GM23338 (cell line): ENCODE data around the gene DCAF4.

Experiments
- EZH2 ChIP-seq: fragments of 200-600 bp; sonication (generic); IDR thresholded peaks from one replicate; pipeline ENCODE4 v1.8.0; 2017; ENCODE audit warnings: antibody characterized with exemption, mild to moderate bottlenecking, low read depth; ENCODE audit not compliant: unreplicated experiment
- POLR2AphosphoS5 ChIP-seq: IDR thresholded peaks from 2 replicates; pipeline ENCODE4 v1.6.1; 2016; ENCODE audit warnings: antibody characterized with exemption, low read depth
- TF ChIP-seq, protein P1 (sequence below), 2 experiments: fragments of 200-600 bp in 1 of 2; sonication (generic) in 1 of 2; conservative IDR thresholded peaks; 2 replicates each; pipeline versions ENCODE4 v1.5.1 to v1.6.1; 2016 to 2017; ENCODE audit warnings: antibody characterized with exemption in 2 of 2, low read depth in 2 of 2, mild to moderate bottlenecking in 2 of 2, moderate library complexity in 1 of 2

GRCh38 chr14:72907886-72908285 lies 18.4 kb upstream of the DCAF4 start:
- TF ChIP-seq, protein P1, sequence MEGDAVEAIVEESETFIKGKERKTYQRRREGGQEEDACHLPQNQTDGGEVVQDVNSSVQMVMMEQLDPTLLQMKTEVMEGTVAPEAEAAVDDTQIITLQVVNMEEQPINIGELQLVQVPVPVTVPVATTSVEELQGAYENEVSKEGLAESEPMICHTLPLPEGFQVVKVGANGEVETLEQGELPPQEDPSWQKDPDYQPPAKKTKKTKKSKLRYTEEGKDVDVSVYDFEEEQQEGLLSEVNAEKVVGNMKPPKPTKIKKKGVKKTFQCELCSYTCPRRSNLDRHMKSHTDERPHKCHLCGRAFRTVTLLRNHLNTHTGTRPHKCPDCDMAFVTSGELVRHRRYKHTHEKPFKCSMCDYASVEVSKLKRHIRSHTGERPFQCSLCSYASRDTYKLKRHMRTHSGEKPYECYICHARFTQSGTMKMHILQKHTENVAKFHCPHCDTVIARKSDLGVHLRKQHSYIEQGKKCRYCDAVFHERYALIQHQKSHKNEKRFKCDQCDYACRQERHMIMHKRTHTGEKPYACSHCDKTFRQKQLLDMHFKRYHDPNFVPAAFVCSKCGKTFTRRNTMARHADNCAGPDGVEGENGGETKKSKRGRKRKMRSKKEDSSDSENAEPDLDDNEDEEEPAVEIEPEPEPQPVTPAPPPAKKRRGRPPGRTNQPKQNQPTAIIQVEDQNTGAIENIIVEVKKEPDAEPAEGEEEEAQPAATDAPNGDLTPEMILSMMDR (conservative IDR thresholded peaks at IDR 0.05; ENCODE audit: low read depth in 2 of 2): no peak
- no peak for TF ChIP-seq EZH2
- TF ChIP-seq POLR2AphosphoS5: no peak
